GM18907 (cell line): ENCODE measurements around the gene CCDC51.
"Not testable (repeated sequence)": the region's sequence is repeated elsewhere in the genome, so short reads cannot be mapped to it uniquely, and the experiment has no call there.

Source experiments
- ATAC-seq: cut with Tn5 transposase; IDR thresholded peaks from one replicate; pipeline ENCODE4 v1.9.1; 2021; ENCODE audit warnings: mild to moderate bottlenecking, moderate library complexity; ENCODE audit not compliant: unreplicated experiment

Gene CCDC51

DNA sequence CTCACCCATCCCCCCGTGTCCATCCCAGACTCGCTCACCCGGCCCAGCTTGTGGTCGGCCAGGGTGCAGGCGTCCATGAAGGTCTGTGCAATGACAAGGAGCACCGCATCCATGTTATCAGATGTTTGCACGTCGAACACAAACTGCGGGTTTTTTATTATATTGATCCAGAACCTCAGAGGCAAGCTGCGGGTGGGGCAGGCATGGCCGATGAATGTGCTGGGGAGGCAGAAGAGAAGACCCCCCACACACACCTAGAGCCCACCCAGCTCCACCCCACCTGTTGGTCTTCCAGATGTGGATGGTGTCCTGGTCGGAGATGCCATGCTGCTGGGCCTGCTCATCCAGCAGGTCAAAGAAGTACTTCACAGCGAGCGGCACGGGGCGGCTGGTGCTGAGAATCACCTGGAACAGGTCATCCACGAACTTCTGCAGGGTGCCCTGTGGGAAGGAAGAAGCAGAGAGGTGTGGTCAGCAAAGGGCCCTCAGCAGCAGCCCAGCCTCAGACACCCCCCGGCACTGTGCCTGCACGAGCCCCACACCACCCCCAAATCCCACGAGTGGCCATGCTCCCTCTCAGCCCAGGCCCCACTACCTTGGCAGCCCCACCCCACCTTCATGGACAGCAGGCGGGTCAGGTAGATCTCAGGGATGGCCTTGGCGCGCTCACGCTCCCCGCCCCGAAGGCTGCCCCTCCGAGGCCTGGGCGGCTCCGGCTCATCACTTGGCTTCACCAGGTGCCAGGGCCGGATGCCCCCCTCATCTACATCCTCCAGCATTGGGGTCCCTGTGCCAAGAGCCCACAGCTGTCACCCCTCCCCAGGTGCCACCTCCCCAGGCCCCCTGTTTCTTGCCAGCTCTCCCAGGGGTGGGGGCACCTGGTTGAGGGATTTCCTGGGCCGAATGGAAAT, 30.4 kb downstream of the CCDC51 start:
- no peak for ATAC-seq

DNA sequence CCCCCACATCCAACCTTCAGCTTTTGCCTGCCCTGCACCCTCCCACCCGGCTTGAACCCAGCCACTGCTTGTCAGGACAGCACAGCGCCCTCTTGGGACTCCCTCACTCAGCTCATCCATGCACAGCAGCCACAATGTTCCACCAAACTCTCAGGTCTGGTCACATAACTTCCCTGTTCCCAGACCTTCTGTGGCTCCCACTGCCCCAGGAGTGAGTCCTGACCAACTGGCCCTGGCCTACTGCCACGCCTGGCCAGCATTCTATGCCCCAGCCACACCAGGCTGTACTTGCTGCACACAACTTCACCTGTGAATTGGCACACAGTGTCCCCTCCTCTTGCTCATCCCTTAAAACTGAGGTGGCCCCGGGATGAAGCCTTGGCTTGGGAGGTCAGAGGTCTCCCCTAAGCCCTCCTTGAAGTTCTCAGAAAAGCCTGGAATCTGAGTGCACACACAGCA, 31.1 kb downstream of the CCDC51 start:
- ATAC-seq: no peak

DNA sequence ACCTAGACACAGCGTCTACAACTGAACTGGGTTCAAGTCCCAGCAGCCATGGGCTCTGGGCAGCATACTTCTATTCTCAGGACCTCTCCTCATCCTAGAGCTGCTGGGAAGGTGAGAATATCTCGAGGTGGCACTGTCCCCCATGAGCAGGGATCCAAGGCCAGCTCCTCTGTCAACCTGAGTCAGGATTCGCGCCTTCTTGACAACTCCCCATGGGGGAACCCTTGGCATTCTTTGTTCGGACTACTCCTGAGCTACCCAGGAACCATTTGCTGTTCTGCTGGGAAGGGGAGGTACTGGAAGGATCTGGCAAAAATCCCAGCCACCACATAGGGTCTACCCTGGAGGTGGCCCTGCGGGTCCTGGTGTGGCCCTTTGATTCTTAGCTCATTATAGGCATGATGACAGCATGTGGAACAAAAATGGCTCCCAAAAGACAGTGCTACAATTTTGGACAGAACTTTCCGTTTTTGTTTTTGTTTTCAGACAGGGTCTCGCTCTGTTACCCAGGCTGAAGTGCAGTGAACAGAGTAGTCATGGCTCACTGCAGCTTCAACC, 32.3 kb downstream of the CCDC51 start:
- no peak for ATAC-seq

DNA sequence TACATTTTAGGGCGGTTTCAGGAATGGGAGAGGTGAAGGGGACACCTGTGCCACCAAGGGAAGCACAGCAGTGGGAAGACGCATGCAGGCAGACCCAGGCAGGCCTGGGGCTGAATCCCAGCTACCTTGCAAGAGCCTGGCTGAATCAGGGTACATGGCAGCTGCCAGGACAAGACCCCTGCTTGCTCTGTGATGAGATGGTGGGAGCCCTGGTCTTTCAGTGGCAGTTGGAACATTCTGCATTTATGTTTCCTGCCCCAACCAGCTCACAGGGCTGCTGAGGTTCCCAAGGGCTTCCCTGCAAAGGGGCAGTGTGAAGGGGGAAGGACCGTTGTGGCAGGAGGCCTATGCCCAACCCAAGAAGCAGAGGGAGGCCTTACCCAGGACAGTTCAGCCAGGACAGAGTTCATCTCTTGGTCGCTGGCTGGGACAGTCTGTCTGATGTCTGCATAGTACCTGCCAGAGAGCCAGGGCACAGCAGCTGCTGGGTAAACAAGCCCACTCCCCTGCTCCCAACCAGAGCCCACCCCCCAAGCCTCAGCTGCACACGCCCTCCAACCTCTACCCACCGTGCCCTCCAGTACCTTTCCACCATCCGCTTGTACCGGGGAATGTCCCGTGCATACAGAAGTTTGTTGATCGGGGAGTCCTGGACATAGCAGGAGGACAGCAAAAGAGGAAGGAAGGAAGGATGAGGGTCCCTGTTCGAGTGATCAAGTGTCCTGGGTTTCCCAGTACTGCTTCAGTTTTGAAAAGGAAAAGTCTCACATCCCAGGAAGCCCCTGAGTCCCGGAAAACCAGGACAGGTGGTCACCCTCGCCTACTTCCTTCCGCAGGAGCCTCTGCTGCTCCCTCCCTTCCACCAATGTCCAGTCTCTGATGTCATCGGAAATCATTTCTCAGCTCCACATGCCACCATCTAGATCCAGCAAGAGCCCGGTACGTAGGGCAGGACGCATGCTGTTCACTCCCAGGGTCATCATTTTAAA, 33.2 kb downstream of the CCDC51 start:
- ATAC-seq: no peak

DNA sequence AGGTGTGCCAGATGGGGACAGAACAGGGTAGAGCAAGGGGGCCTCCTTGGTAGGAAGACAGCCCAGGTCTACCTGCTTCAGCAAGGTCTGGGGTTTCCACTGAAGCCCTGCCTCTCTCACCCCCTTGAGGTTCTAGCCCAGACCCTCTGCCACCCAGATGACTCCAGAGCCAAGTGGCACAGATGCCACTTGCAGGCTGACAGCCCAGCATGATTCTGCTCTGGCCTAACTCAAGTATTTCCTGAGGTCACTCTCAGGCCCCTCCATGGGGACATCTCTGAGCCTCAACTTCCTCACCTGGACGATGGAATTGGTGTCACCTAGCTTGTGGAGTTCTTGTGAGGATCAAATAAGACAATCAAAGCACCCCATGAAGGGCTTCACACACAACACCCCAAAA, 33.9 kb downstream of the CCDC51 start:
- ATAC-seq: no peak

- no peak for ATAC-seq
Measured at GRCh38 chr3:48405343-48405881, 34.5 kb downstream of the CCDC51 start.

DNA sequence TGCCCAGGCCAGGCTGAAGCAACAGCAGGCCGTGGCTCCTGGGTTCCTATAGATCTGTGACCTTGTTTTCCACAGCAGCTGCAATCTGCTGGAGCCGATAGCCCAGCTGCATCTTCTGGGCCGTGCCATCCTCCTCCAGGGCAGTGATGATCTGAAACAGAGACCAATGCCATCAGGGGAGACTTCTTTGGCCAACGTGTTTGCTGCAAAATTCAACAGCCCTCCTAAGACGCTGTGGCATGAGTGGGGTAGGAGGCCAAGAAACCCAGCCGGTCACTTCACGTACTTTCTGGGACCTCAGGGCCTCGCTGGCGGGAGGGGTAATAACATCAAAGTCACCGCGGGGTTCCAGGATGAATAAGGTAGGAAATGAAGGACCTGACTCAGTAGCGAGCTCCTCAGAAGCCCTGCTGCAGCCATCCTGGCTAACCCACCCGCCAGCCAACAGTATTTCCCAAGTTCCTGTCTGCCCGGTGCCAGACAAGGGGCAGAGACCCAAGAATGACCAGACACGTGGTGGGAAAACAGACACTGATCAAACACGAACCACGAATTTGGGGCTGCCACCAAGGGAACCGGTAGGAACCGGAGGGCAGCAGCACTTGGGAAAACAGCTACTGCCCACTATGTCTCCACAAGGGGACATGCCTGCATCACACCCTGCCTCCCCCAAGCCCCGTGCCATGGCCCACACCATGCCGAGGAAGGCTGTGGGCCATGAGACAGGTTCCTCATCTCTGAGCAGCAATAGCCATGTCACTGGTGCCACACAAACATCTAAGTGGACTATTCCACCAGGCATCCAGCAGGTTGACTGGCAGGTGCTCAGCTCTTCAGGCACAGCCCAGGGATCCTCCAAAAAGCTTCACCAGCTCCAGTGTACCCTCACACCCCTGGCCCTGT, 35.2 kb downstream of the CCDC51 start:
- no peak for ATAC-seq

GRCh38 chr3:48403533-48404439, 36.1 kb downstream of the CCDC51 start:
- no peak for ATAC-seq

DNA sequence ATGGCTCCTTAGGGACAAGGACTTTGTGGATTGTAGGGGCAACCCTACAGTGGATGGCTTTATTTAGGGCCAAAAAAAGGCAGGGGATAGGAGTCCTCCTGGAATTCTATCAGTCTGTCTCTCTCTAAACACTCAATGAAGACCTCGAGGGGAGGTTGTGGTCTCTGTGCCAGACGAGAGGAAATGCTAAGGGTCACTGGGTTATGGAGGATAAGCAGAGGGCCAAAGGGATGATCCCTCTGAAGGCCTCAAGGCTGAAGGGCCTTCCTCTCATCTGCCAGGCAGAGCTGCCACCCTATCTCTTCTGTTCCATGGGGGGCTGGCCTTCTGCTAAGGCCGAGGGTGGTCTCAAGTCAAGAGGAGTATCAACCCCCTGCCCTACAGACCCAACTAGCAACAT, 37.0 kb downstream of the CCDC51 start:
- no peak for ATAC-seq

DNA sequence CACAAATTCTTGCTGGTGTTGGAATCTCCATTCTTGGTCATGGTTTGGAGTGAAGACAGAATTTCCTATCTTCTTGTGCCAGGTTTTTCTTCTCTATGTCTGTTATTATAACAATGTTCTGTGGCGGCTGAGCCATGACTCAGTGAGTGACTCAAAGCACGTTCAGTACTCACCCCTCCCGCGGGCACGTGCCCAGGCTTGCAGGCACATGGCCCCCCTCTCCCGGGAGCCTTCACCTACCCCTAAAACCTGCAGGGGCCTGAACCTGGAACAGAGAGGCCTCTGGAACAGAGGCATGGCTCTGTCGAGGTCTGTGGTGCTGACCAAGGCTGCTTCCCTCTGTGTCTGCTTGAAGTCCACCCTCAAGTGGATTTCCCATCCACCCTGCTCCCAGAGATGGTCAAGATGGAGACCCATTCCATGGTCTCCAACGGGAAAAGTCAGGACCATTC, 37.6 kb downstream of the CCDC51 start:
- ATAC-seq: no peak

GRCh38 chr3:48401434-48401901, 38.5 kb downstream of the CCDC51 start:
- ATAC-seq: not testable (repeated sequence)

DNA sequence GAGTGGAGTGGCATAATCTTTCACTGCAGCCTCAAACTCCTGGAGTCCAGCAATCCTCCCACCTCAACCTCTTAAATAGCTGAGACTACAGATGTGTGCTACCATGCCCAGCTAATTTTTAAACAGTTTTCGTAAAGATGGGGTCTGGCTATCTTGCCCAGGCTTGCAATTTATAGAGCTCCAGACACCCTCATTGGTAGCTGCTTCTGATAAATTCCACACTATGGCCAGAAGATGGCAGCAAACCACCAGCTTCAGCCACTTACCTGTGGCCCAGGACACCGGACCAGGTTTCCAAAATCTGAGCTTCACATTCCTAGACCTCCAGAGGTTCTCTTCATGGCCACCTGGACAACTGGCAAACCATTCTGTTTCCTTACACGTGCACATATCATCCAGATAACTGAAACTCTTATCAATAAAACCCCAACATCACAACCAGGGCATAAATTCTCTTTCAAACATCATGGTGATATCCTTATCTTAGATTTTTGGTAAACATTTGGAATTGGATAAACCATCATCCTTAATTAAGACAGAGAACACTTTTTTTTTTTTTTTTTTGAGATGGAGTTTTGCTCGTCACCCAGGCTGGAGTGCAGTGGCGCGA, 39.0 kb downstream of the CCDC51 start:
- no peak for ATAC-seq

- ATAC-seq: no peak
Measured at GRCh38 chr3:48399387-48400172, 40.3 kb downstream of the CCDC51 start.

DNA sequence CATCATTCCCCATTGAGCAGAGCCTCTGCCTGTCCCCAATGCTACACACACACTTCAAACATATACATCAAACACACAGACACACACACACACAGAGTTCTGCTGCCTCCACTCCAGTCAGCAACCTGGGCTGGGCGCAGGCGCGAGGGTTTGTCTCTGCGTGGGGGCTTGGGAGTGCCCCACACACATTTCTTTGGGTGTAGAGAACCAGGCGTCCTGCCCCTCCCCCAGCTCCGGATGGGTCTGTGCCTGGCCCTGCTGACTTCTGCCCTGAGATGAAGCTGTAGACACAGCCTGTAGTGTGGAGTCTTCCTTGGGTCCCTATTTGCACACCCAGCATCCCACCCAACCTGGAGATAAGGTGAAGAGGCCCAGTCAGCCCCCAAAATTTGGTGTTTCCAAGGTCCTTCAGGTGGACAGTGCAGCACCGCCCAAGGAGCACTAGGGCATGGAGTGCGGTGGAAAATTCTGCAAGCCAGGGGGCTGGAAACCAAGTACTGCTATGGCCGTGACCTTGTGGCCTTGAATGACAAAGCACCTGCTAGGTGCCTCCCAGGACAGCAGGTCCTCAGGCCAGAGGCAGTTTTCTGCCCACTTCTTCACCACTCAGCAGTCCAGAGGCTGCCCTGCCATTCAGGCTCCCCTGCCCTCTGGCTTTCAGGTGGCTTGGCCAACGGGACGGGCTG, 41.1 kb downstream of the CCDC51 start:
- ATAC-seq: no peak

DNA sequence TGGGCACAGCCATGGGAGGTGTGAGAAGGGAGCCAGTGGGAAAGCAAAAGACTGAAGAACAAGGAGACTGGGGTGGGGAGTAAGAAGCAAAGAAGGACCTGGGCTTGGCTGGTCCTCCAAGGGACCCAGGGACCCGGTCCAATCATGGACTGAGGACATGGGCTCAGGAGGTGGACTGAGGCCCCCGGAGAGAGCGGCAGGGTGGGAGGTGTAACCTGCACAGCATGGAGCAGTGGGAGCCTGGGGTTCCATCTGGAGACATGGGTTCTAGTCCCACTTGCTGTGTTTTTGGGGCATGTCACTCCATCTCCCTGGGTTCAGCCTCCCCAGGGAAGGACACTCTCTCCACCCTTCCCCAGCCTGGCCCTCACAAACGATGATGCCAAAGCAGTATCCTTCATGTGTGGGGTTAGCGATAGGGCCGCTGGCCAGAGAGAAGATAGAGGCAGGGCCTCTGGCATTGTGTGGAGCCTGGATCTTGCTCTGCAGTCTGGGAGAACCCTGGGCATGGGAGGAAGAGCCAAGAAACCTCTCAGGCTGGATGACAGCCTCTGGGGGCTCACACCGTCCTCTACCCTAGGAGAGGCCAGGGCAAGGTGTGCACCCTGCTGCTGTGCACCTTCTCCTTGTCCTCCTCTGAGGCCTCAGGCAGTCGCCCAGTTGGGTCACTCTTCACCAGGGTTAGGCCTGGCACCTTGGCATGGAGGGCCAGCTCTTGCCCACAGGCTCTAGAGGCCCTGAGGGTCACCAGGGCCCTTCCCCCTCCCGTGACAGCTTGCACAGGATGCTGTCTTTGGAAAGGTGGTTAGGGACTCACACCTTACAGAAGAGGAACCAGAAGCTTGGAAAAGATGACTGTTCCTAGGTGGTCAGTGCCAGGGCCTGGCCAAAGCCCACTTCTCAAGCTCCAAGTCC, 41.9 kb downstream of the CCDC51 start:
- no peak for ATAC-seq

DNA sequence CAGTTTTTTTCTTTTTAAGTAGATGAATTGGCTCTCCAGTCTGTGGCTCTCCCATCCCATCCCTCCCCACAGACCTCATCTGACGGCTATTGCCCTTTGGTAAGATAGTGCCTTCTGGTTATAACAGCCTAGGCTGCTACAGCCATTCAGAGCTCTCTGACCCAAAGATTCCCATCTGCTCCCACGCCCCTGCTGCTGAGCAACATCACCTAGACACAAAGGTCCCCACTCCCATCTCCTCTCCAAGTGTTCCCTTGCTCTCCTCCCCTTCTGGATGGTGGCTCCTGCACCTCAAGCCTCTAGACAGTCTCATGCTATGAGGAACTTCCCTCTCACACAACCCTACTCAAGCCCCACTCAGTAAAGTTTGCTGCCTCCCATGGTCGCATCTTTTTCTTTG, 44.2 kb downstream of the CCDC51 start:
- ATAC-seq: no peak
